Activated gamma-delta T cell (primary cell): ENCODE results near the gene ASAP3.
"Not testable (repeated sequence)": the region's sequence is repeated elsewhere in the genome, so short reads cannot be mapped to it uniquely, and the experiment has no call there.

Experiments used
- DNase-seq: peaks from one replicate; lab custom pipeline; 2025; lab: John Stamatoyannopoulos, UW

ASAP3 gene

GRCh38 chr1:23514111-23514679 is 30.2 kb upstream of the ASAP3 start:
- DNase-seq, result no peak

DNA sequence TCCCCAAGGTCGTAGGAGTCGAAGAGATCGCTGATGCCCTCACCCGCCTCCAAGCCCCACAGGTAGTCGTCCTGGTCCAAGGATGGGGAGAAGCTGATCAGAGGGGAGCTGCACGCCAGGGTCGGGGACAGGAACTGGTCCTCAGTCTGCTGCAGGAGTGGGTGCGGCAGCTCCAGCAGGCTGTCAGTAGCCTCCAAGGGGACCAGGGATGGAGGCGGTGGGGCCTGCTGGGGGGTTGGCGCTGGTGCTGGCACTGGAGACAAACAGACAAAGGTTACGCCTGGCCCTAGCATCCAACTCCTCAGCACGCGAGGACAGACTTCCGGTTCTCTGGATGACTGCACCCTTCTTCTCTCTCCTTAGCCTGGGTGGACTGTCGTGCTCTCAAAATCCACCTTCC is 25.9 kb upstream of the ASAP3 start:
- no peak for DNase-seq

DNA sequence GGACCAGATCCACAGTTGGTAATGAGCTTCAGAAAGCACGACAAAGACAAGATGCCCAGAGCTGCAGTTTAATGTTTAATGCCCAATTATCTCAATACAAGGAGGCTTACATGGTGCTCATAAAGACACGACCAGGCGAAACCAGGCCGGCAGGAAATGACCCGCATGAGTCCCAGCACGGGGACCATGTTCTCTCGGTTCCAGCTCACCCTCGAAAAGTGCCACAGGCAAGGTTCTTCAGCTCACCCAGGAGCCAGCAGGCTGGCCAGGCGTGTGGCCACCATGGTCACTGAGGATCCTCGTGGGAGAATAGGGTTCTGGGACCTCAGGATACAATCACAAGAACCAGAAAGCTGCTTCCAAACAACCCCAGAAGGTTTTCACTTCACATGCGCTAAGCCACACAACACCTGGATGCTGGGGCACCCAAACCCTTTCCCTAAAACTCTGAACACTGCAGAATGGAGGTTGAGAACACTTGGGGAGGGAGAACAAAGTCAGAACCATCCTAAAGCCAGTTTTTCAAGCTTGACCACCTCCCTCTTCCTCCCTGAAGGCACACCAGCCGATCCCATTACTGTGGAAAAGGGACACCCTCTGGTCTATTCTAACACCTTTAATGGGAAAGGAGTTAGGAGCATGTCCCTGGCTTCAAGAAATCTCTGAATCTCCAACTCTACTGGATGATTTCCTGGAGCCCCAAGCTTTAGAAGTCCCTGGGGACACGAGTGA is 22.6 kb upstream of the ASAP3 start:
- DNase-seq, result no peak

- DNase-seq, result no peak
These were observed 21.9 kb upstream of the ASAP3 start for GRCh38 chr1:23505851-23506250.

- DNase-seq, result not testable (repeated sequence)
These were observed 20.2 kb upstream of the ASAP3 start for GRCh38 chr1:23504156-23504555.

DNA sequence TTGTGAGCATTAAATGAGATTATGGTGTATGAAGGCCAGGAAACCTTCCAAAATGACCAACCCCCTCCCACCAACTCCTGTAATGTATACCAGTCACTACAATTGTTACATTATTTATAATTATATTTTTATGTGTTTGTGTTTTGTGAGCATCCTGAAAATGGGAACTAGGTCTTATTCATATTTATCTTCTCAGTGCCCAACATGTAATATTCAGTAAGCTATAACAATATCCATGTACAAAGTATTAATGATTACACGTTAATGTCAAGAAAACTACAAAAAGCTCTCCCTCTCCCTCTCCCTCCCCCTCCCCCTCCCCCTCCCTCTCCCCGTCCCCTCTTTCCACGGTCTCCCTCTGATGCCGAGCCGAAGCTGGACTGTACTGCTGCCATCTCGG is 19.0 kb upstream of the ASAP3 start:
- DNase-seq, result no peak

GRCh38 chr1:23500466-23500865 is 16.5 kb upstream of the ASAP3 start:
- no peak for DNase-seq

- DNase-seq, result no peak
These were observed 13.9 kb upstream of the ASAP3 start for GRCh38 chr1:23497777-23498439.

DNA sequence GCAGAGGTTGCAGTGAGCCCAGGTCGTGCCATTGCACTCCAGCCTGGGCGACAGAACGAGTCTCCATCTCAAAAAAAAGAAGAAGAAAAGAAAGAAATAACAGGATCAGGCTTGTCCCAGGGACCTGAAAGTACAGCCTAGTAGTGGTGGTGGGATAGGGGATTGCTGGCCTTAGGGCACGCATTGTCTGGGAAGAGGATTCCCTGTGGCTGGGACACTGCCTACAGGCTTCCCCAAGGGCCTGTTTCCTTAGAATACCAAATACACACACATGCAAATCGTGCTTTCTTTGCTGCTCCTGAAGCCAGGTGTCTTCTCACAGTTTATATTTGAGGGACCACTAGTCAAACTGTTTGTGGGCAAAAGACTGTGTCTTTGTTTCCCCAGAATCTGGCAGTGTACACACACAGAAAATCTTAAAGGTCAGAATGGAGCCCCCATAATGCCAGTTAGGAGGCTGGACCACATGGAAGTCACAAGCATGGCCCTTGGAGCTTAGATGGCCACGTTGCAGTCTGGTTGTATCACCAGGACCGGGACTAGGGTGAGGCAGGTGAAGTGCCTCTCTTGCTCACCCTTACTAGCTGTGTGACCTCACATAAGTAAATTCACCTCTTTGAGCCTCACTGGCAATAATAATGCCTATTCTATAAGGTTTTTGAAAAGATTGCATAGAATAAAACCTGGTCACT is 12.7 kb upstream of the ASAP3 start:
- no peak for DNase-seq

DNA sequence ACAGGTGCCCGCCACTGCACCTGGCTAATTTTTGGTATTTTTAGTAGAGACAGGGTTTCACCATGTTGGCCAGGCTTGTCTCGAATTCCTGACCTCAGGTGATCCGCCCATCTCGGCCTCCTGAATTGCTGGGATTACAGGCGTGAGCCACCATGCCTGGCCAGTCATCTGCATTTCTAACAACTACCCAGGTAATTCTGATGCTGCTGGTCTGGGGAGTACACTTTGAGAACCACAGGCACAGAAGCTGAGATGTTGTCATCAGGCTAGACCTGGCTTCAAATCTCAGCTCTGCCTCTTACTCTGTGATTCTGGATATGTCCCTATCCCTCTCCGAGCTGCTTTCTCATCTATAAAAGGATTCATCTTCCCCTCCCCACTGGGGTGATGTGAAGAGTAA is 10.9 kb upstream of the ASAP3 start:
- not testable (repeated sequence) for DNase-seq

GRCh38 chr1:23492776-23493175 is 8.8 kb upstream of the ASAP3 start:
- DNase-seq, result not testable (repeated sequence)

- no peak for DNase-seq
These were observed 8.2 kb upstream of the ASAP3 start for GRCh38 chr1:23492132-23492720.

GRCh38 chr1:23489842-23490241 is 5.9 kb upstream of the ASAP3 start:
- DNase-seq, result no peak

- DNase-seq, result no peak
These were observed 988 bp upstream of the ASAP3 start for GRCh38 chr1:23485002-23485332.

GRCh38 chr1:23484253-23485001 is 448 bp upstream of the ASAP3 start:
- DNase-seq, result peak; percentile 63

GRCh38 chr1:23481904-23482303 is 2.1 kb downstream of the ASAP3 start:
- DNase-seq, result no peak

- DNase-seq, result no peak
These were observed 2.9 kb downstream of the ASAP3 start for GRCh38 chr1:23481026-23481597.

GRCh38 chr1:23480187-23481025 is 3.6 kb downstream of the ASAP3 start:
- DNase-seq, result no peak

DNA sequence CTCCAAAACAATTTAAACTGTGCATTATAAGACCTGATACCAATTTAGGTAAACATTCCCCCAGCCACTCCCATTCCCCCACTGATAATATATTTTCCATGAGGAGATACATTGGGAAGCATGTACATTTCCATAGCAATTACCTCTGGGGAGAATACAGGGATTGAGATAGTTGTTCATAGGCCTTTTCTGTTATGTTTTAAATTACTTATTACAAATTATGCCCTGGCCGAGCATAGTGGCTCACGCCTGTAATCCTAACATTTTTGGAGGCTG is 4.4 kb downstream of the ASAP3 start:
- DNase-seq, result no peak

DNA sequence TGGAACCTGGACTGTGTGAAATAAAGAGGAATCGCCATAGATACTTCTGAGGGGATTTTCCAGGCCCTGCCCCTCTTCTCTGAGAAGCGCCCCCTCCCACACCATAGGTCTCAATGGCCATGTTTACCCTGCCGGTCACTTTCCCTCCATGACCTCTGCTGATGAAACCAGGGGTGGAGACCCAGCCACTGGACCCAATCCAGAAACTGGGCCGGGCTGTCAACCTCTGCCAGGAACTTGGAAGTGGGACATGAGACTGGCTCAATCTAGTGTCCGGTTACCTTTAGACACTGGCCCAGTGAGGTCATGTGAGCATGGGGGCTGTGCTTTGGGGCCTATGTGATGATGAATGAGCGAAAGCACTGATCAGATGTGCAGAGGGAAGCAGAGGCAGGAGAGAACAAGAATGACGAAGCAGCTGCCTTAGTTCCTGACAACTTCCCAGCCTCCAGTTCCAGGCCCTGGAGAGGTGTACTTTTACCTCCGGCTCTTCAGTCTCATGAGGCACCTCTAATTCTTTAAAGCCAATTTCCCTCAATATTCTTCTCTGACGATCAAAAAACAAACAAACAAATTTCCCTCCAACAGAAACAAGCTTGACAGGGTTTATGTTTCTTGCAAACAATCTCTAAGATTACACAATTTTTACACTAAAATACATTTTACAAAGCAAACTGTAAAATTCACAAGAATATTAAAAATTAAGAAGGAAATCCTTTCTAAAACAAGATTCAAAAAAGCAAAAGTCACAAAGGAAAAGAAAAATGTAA is 4.9 kb downstream of the ASAP3 start:
- DNase-seq, result no peak
